ENCODE results near the gene SHROOM2.

DNA sequence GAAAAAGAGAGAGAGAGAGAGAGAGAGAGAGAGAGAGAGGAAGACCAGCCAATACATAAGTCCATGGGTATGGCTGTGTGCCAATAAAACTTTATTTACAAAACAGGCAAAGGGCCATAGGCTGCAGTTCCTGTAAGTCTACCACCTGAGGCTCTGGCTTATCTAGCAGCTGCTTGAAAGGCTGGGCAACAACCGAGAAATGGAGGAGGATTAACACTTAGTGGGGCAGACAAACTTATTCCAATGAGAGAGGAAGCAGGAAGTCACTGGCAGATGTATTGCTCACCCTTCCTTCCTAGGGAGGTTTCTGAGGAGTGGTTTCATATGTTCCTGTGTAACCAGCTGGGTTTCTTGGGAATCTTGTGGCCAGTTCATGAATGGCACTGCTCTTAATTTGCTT lies 15.9 kb upstream of the SHROOM2 start:
- no peak for TF ChIP-seq POLR2A (IDR thresholded peaks at IDR 0.05)
- TF ChIP-seq, protein P1, sequence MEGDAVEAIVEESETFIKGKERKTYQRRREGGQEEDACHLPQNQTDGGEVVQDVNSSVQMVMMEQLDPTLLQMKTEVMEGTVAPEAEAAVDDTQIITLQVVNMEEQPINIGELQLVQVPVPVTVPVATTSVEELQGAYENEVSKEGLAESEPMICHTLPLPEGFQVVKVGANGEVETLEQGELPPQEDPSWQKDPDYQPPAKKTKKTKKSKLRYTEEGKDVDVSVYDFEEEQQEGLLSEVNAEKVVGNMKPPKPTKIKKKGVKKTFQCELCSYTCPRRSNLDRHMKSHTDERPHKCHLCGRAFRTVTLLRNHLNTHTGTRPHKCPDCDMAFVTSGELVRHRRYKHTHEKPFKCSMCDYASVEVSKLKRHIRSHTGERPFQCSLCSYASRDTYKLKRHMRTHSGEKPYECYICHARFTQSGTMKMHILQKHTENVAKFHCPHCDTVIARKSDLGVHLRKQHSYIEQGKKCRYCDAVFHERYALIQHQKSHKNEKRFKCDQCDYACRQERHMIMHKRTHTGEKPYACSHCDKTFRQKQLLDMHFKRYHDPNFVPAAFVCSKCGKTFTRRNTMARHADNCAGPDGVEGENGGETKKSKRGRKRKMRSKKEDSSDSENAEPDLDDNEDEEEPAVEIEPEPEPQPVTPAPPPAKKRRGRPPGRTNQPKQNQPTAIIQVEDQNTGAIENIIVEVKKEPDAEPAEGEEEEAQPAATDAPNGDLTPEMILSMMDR (IDR thresholded peaks at IDR 0.05 in 4 of 5, conservative IDR thresholded peaks at IDR 0.05 in 1 of 5), result no peak
